ENCODE results near the gene RASEF.
"Not testable (repeated sequence)": the region's sequence is repeated elsewhere in the genome, so short reads cannot be mapped to it uniquely, and the experiment has no call there.

RASEF gene

DNA sequence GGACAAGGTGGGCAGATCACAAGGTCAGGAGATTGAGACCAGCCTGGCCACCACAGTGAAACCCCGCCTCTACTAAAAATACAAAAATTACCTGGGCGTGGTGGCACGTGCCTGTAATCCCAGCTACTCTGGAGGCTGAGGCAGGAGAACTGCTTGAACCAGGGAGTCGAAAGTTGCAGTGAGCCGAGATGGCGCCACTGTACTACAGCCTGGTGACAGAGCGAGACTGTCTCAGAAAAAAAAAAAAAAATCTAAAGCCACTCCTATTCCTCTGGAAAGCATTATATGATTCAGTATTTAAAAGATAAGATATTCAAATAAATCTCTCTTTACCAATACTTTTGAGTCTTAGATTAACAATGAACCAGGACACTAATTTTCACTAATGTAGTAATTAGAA is 13.0 kb upstream of the RASEF start:
- not testable (repeated sequence) for H3K27ac ChIP-seq (ENCODE audit: insufficient read depth, low read length, poor library complexity, severe bottlenecking); H3K4me1 ChIP-seq (ENCODE audit: control insufficient read depth, insufficient read depth, low read length, poor library complexity, severe bottlenecking); H3K36me3 ChIP-seq (ENCODE audit: control insufficient read depth, insufficient read depth, low read length); DNase-seq; H3K27me3 ChIP-seq (replicated peaks; ENCODE audit: control insufficient read depth, insufficient read depth, low read length, poor library complexity, severe bottlenecking); H3K4me3 ChIP-seq (ENCODE audit: insufficient read depth, low read depth, low read length, poor library complexity, severe bottlenecking); H3K9me3 ChIP-seq (ENCODE audit: control insufficient read depth, low read length)

DNA sequence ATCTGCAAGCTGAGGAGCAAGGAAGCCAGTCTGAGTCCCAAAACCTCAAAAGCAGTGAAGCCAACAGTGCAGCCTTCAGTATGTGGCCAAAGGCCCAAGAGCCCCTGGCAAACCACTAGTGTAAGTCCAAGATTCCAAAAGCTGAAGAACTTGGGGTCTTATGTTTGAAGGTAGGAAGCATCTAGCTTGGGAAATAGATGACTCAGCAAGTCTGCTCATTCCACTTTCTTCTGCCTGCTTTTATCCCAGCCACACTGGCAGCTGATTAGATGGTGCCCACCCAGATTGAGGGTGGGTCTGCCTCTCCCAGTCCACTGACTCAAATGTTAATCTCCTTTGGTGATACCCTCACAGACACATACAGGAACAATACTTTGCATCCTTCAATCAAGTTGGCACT is 9.6 kb upstream of the RASEF start:
- not testable (repeated sequence) for DNase-seq; H3K36me3 ChIP-seq (ENCODE audit: control insufficient read depth, insufficient read depth, low read length); H3K27ac ChIP-seq (ENCODE audit: insufficient read depth, low read length, poor library complexity, severe bottlenecking); H3K4me1 ChIP-seq (ENCODE audit: control insufficient read depth, insufficient read depth, low read length, poor library complexity, severe bottlenecking); H3K9me3 ChIP-seq (ENCODE audit: control insufficient read depth, low read length); H3K4me3 ChIP-seq (ENCODE audit: insufficient read depth, low read depth, low read length, poor library complexity, severe bottlenecking); H3K27me3 ChIP-seq (replicated peaks; ENCODE audit: control insufficient read depth, insufficient read depth, low read length, poor library complexity, severe bottlenecking)

DNA sequence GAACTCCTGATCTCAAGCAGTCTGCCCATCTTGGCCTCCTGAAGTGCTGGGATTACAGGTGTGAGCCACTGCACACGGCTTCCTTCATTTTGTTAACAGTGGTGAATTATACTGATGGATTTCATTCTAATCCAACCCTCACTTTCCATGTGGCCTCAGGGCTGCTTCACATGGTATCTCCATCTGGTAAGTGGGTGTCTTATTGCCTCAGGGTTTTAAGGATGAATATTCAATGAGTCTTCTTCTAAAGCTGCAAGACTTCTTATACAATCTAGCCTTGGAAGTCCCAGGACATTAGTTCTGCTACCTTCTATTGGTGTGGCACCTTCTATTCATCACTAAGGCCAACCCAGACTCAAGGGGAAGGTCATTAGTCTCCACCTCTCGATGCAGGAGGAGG is 8.7 kb upstream of the RASEF start:
- no peaks in the 10 kb centered on the region for H3K4me1 ChIP-seq (ENCODE audit: control insufficient read depth, insufficient read depth, low read length, poor library complexity, severe bottlenecking)
- DNase-seq: no peak

DNA sequence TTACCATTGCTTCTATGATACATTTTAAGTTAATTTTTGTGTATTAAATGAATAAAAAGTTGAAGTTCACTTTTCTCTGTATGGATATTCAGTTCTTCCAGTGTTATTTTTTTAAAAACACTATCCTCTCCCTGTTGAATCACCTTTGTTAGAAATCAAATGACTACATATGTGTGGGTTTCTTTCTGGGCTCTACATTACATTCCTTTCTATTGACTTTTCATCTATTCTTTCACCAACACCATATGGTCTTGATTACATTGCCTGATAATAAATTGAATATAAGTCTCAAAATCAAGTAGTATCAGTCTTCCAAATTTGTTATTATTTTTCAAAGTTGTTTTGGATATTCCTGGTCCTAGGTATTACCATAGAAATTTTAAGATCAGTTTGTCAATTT is 7.3 kb upstream of the RASEF start:
- H3K9me3 ChIP-seq (ENCODE audit: control insufficient read depth, low read length): no peaks in the 10 kb centered on the region
- DNase-seq: no peak

More for the DNA sequence above, 8.7 kb upstream of the RASEF start:
- Histone ChIP-seq H3K27ac (ENCODE audit: insufficient read depth, low read length, poor library complexity, severe bottlenecking) (no peak overlapping the region), H3K9me3 (ENCODE audit: control insufficient read depth, low read length) (no peaks in the 10 kb centered on the region), H3K4me3 (ENCODE audit: insufficient read depth, low read depth, low read length, poor library complexity, severe bottlenecking) (no peak overlapping the region), H3K27me3 (replicated peaks; ENCODE audit: control insufficient read depth, insufficient read depth, low read length, poor library complexity, severe bottlenecking) (no peaks in the 10 kb centered on the region), H3K36me3 (ENCODE audit: control insufficient read depth, insufficient read depth, low read length) (no peaks in the 10 kb centered on the region)

DNA sequence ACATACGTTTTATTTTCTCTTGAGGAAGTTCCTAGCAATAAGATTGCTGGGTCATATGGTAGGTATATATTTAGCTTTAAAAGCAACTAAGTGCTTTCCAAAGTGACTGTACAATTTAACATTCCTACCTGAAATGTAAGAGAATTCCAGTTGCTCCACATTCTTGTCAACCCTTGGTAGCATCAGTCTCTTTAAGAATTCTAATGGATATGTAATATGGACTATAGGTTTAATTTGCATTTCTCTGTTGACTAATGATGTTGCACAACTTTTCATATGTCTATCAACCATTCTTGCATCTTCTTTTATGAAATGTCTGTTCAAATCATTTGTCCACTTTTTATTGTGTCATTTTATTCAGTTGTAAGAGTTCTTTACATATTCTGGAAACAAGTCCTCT is 6.7 kb upstream of the RASEF start:
- Histone ChIP-seq H3K27me3 (replicated peaks; ENCODE audit: control insufficient read depth, insufficient read depth, low read length, poor library complexity, severe bottlenecking) (no peaks in the 10 kb centered on the region), H3K9me3 (ENCODE audit: control insufficient read depth, low read length) (no peaks in the 10 kb centered on the region), H3K4me3 (ENCODE audit: insufficient read depth, low read depth, low read length, poor library complexity, severe bottlenecking) (no peak overlapping the region), H3K27ac (ENCODE audit: insufficient read depth, low read length, poor library complexity, severe bottlenecking) (no peak overlapping the region), H3K4me1 (ENCODE audit: control insufficient read depth, insufficient read depth, low read length, poor library complexity, severe bottlenecking) (no peaks in the 10 kb centered on the region), H3K36me3 (ENCODE audit: control insufficient read depth, insufficient read depth, low read length) (no peaks in the 10 kb centered on the region)
- no peak for DNase-seq

More for the DNA sequence above, 7.3 kb upstream of the RASEF start:
- Histone ChIP-seq H3K4me3 (ENCODE audit: insufficient read depth, low read depth, low read length, poor library complexity, severe bottlenecking) (no peak overlapping the region), H3K27me3 (replicated peaks; ENCODE audit: control insufficient read depth, insufficient read depth, low read length, poor library complexity, severe bottlenecking) (no peaks in the 10 kb centered on the region), H3K36me3 (ENCODE audit: control insufficient read depth, insufficient read depth, low read length) (no peaks in the 10 kb centered on the region), H3K4me1 (ENCODE audit: control insufficient read depth, insufficient read depth, low read length, poor library complexity, severe bottlenecking) (no peaks in the 10 kb centered on the region), H3K27ac (ENCODE audit: insufficient read depth, low read length, poor library complexity, severe bottlenecking) (no peak overlapping the region)

DNA sequence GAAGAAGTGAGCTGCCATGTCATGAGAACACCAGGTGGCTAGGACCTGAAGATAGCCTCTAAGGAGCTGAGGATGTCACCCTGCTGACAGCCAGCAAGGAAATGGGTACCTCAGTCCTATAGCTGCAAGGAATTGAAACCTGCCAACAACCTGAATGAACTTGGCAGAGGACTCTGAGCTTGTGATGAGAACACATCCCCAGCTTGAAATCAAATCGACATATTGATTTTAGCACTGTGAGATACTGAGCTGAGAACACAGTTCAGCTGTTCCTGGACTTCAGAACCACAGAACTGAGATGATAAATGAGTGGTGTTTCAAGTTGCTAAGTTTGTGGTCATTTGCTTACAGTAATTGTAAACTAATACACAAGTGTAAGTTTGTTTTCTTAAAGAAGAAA is 5.5 kb upstream of the RASEF start:
- Histone ChIP-seq H3K36me3 (ENCODE audit: control insufficient read depth, insufficient read depth, low read length) (no peaks in the 10 kb centered on the region), H3K27me3 (replicated peaks; ENCODE audit: control insufficient read depth, insufficient read depth, low read length, poor library complexity, severe bottlenecking) (no peaks in the 10 kb centered on the region), H3K9me3 (ENCODE audit: control insufficient read depth, low read length) (no peaks in the 10 kb centered on the region), H3K4me1 (ENCODE audit: control insufficient read depth, insufficient read depth, low read length, poor library complexity, severe bottlenecking) (no peaks in the 10 kb centered on the region), H3K4me3 (ENCODE audit: insufficient read depth, low read depth, low read length, poor library complexity, severe bottlenecking) (no peak overlapping the region), H3K27ac (ENCODE audit: insufficient read depth, low read length, poor library complexity, severe bottlenecking) (no peak overlapping the region)
- no peak for DNase-seq

DNA sequence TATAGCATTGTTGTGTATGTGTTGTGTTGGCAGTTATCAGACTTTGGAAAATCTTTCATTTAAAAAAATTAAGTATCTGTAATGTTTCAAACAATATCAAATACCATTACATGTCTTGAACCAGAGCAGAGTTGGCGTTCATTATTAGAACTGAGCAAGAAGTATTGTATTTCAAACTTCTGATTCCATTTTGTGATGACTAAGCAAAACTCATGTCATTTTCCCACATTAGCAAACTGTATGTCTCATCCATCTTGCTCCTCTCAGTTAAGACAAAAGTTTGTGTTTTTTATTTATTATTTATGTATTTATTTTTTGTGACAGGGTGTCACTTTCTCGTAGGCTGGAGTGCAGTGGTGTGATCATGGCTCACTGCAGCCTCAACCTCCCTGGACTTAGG is 4.6 kb upstream of the RASEF start:
- no peaks in the 10 kb centered on the region for H3K4me1 ChIP-seq (ENCODE audit: control insufficient read depth, insufficient read depth, low read length, poor library complexity, severe bottlenecking)
- H3K9me3 ChIP-seq (ENCODE audit: control insufficient read depth, low read length): no peaks in the 10 kb centered on the region
- DNase-seq: no peak
- H3K36me3 ChIP-seq (ENCODE audit: control insufficient read depth, insufficient read depth, low read length): no peaks in the 10 kb centered on the region
- H3K4me3 ChIP-seq (ENCODE audit: insufficient read depth, low read depth, low read length, poor library complexity, severe bottlenecking): no peak overlapping the region
- H3K27me3 ChIP-seq (replicated peaks; ENCODE audit: control insufficient read depth, insufficient read depth, low read length, poor library complexity, severe bottlenecking): no peaks in the 10 kb centered on the region
- no peak overlapping the region for H3K27ac ChIP-seq (ENCODE audit: insufficient read depth, low read length, poor library complexity, severe bottlenecking)

DNA sequence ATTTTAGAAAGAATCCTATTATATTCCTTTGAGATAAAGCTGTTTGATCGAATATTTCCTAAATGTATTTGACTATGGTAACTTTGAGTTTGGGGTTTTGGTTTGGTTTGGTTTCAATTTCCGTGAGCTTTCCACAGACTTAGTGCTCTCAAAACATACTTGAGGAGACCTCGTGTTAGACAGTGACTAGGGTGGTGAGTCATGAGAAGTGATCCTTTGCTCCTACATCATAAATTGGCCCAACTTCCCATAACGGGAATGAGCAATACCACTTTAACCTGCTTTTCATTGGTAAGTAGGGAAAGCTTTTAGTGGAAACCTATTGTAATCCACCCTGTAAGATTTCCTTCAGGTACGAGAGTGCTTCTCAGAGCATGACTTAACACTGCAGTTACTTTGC is 3.8 kb upstream of the RASEF start:
- H3K4me3 ChIP-seq (ENCODE audit: insufficient read depth, low read depth, low read length, poor library complexity, severe bottlenecking): no peak overlapping the region
- no peaks in the 10 kb centered on the region for H3K36me3 ChIP-seq (ENCODE audit: control insufficient read depth, insufficient read depth, low read length)
- no peaks in the 10 kb centered on the region for H3K9me3 ChIP-seq (ENCODE audit: control insufficient read depth, low read length)
- DNase-seq: no peak
- no peak overlapping the region for H3K27ac ChIP-seq (ENCODE audit: insufficient read depth, low read length, poor library complexity, severe bottlenecking)
- H3K27me3 ChIP-seq (replicated peaks; ENCODE audit: control insufficient read depth, insufficient read depth, low read length, poor library complexity, severe bottlenecking): no peaks in the 10 kb centered on the region
- no peaks in the 10 kb centered on the region for H3K4me1 ChIP-seq (ENCODE audit: control insufficient read depth, insufficient read depth, low read length, poor library complexity, severe bottlenecking)

DNA sequence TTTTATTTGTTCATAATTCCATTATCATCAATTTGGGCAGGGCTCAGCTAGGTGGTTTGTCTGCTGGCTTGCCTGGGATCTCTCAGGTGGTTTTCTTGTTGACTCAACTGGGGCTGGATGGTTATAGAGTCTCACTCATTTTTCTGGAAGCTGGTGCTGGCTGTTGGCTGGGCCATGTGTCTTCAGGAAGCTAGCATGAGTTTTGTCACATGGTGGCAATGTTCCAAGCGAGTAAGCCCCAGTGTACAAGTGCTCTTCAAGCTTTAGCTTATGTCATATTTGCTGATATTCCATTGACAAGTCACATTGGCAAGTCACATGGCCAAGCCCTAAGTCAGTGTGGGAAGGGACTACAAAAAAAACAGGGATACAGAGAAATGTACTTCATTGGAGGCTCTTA is 2.3 kb upstream of the RASEF start:
- H3K4me3 ChIP-seq (ENCODE audit: insufficient read depth, low read depth, low read length, poor library complexity, severe bottlenecking): no peak overlapping the region
- no peak for DNase-seq

DNA sequence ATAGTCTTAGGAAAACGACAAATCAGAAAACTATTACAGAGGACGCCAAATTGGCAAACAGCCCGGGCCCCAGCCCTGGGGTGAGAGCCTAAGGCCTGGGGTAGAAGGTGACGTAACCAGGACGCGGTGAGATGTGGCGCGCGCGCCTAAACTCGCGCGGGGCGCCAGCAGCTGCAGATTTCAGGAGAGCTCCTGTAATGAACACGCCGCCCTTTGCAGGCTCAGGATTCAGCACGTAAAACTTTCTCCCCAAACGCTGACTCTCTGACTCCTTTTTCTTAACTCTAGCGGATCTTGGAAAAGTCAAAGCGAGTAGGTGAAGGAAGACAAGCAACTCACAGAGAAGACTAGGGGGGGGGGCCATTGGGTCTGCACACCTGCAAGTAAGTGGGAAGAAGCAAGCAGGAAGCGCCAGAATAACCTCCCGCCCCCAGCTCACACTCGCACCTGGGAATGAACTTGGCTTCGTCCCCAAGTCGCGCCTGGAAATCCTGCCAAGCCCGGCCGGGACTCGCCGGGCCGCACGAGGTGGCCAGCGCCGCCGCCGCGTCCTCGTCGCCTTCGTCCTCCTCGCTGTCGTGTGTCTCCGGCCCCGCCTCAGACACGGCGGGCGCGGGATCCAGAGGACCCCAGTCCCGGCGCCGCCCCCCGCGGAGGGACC is 822 bp downstream of the RASEF start:
- H3K4me3 ChIP-seq (ENCODE audit: insufficient read depth, low read depth, low read length, poor library complexity, severe bottlenecking): no peak overlapping the region
- H3K27ac ChIP-seq (ENCODE audit: insufficient read depth, low read length, poor library complexity, severe bottlenecking): no peak overlapping the region
- H3K9me3 ChIP-seq (ENCODE audit: control insufficient read depth, low read length): no peaks in the 10 kb centered on the region
- no peaks in the 10 kb centered on the region for H3K27me3 ChIP-seq (replicated peaks; ENCODE audit: control insufficient read depth, insufficient read depth, low read length, poor library complexity, severe bottlenecking)
- DNase-seq: no peak
- H3K4me1 ChIP-seq (ENCODE audit: control insufficient read depth, insufficient read depth, low read length, poor library complexity, severe bottlenecking): no peaks in the 10 kb centered on the region
- H3K36me3 ChIP-seq (ENCODE audit: control insufficient read depth, insufficient read depth, low read length): no peaks in the 10 kb centered on the region

More for the DNA sequence above, 2.3 kb upstream of the RASEF start:
- H3K36me3 ChIP-seq (ENCODE audit: control insufficient read depth, insufficient read depth, low read length): no peaks in the 10 kb centered on the region
- no peaks in the 10 kb centered on the region for H3K27me3 ChIP-seq (replicated peaks; ENCODE audit: control insufficient read depth, insufficient read depth, low read length, poor library complexity, severe bottlenecking)
- no peaks in the 10 kb centered on the region for H3K9me3 ChIP-seq (ENCODE audit: control insufficient read depth, low read length)
- no peaks in the 10 kb centered on the region for H3K4me1 ChIP-seq (ENCODE audit: control insufficient read depth, insufficient read depth, low read length, poor library complexity, severe bottlenecking)
- H3K27ac ChIP-seq (ENCODE audit: insufficient read depth, low read length, poor library complexity, severe bottlenecking): no peak overlapping the region

Measured in effector memory CD4-positive, alpha-beta T cell (primary cell).